GM21423 (cell line): ENCODE data around the gene ECHDC1.

Experiments used
- ATAC-seq: cut with Tn5 transposase; IDR thresholded peaks from one replicate; pipeline ENCODE4 v1.9.1; 2021; ENCODE audit warnings: mild to moderate bottlenecking, moderate library complexity; ENCODE audit not compliant: unreplicated experiment

ECHDC1 gene

GRCh38 chr6:127243501-127243900, 99.9 kb downstream of the ECHDC1 start:
- ATAC-seq = no peak
